ENCODE measurements around the gene PRODH2. TPM values are rescaled to one million over a fixed set of nuclear protein-coding genes. Genes with fewer than 3 reads are reported as not detected.
"Not testable (repeated sequence)": the region's sequence is repeated elsewhere in the genome, so short reads cannot be mapped to it uniquely, and the experiment has no call there.

Gene PRODH2
- total RNA-seq, 1 donor from 2014 or later = not detected

DNA sequence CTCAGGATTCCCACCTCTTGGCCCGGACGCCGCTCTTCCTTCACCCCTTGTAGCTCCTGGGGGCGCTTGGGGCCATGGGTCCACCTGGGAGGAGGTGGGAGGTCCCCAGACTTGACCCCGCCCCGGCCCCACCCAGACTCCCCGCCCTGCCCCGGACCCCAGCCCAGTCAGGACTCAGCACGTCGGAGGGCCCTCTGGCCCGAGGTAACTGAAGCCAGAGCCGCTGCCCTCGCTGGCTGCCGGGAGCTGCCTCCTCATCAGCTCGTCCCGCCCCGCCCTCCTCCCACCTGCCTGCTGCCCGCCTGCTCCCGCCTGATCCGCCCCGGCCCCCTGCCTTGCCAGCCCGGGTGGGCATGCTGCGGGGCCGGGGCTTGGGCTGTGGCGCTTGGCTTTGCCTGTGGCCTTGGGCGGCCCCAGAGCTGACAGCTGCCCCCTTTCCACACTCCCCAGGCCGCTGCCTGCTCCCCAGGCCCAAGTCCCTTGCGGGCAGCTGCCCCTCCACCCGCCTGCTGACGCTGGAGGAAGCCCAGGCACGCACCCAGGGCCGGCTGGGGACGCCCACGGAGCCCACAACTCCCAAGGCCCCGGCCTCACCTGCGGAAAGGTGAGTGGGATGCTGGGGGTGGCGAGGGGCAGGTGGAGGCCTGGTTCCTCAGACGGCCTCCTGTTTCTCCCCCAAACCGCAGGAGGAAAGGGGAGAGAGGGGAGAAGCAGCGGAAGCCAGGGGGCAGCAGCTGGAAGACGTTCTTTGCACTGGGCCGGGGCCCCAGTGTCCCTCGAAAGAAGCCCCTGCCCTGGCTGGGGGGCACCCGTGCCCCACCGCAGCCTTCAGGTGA lies 27.9 kb downstream of the PRODH2 start:
- no peak for ATAC-seq
- intact Hi-C loops (cut with micrococcal nuclease) = no loop called here
- no peak for DNase-seq

- ATAC-seq = no peak
Measured at GRCh38 chr19:35783469-35784434, 28.9 kb downstream of the PRODH2 start.

GRCh38 chr19:35782589-35782988 lies 30.1 kb downstream of the PRODH2 start:
- no peak for DNase-seq
- intact Hi-C loops (cut with micrococcal nuclease) = no loop called here
- ATAC-seq = no peak

More at GRCh38 chr19:35783469-35784434, 28.9 kb downstream of the PRODH2 start:
- no peak for DNase-seq
- intact Hi-C loops (cut with micrococcal nuclease) = no loop called here

- intact Hi-C loops (cut with micrococcal nuclease) = no loop called here
- no peak for ATAC-seq
- DNase-seq = no peak
Measured at GRCh38 chr19:35781650-35782049, 31.0 kb downstream of the PRODH2 start.

GRCh38 chr19:35780717-35781116 lies 31.9 kb downstream of the PRODH2 start:
- no peak for DNase-seq
- no peak for ATAC-seq
- intact Hi-C loops (cut with micrococcal nuclease) = no loop called here

GRCh38 chr19:35780058-35780457 lies 32.6 kb downstream of the PRODH2 start:
- intact Hi-C loops (cut with micrococcal nuclease) = no loop called here
- ATAC-seq = no peak

DNA sequence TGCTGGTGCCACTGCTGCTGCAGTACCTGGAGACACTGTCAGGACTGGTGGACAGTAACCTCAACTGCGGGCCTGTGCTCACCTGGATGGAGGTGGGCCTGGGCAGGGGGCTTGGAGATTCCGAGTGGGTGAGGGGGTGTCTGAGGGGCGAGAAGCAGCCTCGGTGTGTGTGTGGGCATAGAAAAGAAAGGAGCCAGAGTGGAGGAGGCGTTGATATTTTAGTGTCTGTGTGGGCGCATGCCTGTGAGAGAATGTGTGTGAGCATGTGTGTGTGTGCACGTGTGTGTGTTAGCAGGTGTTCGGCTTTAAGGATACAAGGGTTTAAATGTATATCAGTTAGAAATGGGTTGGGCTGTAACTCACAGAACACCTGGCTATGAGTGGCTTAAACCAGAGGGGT lies 33.6 kb downstream of the PRODH2 start:
- no peak for ATAC-seq
- DNase-seq = no peak
- intact Hi-C loops (cut with micrococcal nuclease) = no loop called here

More at GRCh38 chr19:35780058-35780457, 32.6 kb downstream of the PRODH2 start:
- no peak for DNase-seq

GRCh38 chr19:35777961-35778360 lies 34.7 kb downstream of the PRODH2 start:
- ATAC-seq (no peak), DNase-seq (no peak)
- intact Hi-C loops (cut with micrococcal nuclease) = no loop called here

DNA sequence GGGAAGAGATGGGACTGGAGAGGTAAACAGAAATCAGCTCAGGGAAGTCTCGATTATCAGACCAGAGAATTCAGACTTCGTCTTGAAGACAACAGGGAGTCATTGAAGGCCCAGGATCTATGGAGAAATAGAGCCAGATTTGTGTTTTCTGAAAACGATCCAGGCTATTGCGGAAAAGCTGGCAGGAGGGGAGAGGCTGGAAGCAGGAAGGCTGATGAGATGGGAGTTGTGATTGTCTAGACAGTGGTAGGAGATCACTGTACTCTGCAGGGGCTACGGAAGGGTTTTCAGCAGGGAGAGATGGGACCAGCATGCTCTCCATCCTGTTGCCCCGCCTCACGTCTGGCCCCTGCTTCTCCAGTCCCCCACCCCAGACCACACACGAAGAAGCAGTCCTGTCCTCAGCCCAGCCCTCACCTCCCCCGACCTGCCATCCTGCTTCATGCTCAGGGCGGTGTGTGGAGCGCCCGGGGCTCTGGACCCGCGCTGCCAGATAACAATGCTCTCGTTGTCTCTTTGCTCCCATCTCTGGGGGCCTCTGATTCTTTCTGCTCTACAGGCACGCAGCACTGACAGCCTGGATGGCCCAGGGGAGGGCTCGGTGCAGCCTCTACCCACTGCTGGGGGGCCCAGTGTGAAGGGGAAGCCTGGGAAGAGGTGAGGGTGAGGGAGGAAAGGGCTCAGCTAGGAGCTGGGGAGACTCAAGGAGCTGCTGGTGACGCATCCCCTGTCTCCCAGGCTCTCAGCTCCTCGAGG lies 35.4 kb downstream of the PRODH2 start:
- DNase-seq = no peak

DNA sequence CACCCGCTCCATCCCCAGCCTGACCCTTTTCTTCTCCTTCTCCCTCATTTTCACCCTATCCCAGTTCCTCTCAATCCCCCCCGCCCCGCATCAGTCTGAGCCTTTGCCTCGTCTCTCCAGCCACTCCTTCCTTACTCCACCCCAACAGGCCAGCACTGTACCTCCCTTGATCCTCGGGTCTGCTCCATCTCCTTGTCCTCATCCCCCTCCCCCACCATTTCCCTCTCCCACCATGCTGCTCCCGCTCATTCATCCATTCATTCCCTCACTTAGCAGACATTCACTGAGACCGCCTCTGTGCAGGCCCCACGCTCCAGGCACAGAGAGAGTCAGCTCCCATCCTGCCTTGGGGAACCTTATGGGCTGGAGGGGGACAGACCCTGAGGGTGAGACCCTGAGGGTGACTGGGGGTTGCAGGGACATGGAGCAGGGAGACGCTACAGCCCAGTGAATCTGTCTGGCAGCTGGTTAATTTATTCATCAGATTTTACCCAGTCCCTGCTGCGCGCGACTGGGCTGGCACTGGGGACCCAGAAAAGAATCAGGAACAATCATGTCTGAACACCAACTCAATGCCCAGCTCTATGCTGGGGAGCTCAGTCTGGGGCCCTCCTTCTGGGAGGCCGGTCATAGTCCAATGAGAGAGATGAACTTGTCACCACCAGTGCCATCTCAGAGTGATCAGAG lies 36.4 kb downstream of the PRODH2 start:
- no peak for DNase-seq
- intact Hi-C loops (cut with micrococcal nuclease) = no loop called here
- no peak for ATAC-seq

More for the DNA sequence above, 35.4 kb downstream of the PRODH2 start:
- intact Hi-C loops (cut with micrococcal nuclease) = no loop called here
- ATAC-seq = no peak

DNA sequence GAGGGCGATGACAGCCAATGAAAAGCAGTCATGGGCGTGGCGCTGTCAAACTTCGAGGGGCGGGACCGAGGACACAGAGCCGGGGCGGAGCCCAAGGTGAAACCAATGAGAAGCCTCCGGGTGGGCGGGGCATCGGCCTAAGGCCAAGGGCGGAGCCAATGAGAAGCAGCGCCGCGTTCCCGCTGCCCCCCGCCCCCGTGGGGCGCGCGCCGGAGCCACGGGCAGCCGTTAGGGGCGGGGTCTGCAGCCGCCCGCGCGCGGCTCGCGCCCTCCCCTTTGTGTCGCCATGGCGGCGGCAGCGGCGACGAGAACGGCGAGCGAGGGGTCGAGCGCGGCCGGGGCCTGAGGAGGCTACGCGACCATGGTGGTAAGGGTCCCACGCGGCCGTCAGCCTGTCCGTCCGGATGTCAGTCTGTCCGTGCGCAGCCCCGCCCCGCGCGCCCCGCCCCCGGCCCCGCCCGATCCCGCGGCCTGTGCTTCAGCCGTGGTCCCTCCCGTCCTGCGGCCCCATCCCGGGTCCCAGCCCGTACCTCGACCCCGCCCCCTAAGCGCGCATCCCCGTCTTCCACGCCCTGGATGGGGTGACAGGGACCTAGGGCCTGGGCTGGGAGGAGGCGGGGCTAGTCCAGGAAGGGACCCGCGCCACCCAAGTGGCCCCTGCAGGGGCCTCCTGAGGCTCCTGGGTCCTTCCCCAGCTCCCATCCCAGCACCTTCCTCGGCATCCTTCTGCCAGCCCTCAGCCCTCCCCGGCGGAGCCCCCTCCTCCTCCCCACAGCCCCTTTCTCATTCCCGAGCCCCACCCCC lies 37.1 kb downstream of the PRODH2 start, which contains the start of gene ARHGAP33:
Gene ARHGAP33, plus strand, starts transcription at position 267 of the 804 bp plus-strand sequence. Its CDS starts 95 bp downstream, at position 362.
- intact Hi-C loops (cut with micrococcal nuclease) = no loop called here
- ATAC-seq = peak; percentile 99
- peak; percentile 100 for DNase-seq

- ATAC-seq = peak; percentile 11
- intact Hi-C loops (cut with micrococcal nuclease) = no loop called here
- DNase-seq = no peak
Measured at GRCh38 chr19:35775046-35775297, 37.7 kb downstream of the PRODH2 start.

DNA sequence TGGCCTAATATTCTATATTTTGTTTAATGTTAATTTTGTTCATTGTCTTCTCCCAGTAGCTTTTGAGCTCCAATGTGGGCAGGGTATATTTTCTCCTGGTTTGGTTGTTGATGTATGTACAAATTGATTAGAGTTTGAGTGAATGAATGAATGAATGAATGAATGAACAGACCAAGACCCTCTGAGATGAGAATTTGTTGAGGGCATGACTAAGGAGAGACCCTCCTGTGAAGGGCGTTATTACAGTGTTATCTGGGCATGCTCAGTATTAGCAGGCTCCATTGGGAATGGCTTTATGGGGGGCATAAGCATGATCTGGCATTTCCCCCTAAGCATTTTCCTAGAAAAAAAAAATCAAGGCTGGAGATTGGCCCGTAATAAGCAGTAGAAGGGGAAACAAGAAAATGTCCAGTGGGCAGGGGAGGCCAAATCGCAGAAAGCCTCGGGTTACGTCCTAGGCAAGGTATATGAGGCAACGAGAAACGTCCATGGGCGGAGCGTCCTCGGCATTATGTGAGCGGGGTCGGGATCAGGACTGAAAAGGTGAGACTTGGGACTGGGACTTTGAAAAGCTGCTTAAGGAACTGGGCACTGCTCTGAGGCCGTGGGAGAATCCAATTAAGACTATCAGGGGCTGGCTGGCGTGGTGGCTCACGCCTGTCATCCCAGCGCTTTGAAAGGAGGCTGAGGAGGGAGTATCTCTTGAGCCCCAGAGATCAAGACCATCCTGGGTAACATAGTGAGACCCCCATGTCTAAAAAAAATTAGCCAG lies 38.2 kb downstream of the PRODH2 start:
- DNase-seq (no peak), ATAC-seq (no peak)
- intact Hi-C loops (cut with micrococcal nuclease) = no loop called here

DNA sequence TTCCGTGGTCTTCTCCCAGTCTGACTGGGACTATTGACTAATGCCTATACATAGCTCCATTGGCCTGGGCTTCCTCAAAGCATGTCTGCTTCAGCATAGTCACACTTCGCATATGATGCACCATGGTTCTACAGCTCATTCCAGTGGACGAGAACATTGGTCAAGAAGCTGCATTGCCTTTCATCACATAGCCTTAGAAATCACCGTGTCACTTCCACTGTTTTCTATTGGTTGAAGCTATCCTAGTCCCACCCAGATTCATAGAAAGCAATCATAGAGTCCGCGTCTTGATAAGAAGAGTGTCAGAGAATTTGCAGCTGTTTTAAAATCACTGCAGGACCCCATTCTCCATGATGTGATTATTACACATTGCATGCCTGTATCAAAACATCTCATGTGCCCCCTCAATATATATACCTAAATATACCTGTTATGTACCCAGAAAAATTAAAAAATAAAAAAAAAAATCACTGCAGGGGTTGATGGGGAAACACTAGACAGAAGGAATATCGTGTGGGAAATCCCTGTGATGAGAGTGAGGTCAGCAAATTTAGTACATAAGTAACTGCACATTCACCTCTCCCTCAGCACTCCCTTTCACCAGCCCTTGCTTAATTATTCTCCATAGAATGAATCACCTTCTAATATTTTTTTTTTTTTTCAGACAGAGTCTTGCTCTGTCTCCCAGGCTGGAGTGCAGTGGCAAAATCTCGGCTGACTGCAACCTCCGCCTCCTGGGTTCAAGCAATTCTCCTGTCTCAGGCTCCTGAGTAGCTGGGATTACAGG lies 39.4 kb downstream of the PRODH2 start:
- ATAC-seq (no peak), DNase-seq (no peak)
- intact Hi-C loops (cut with micrococcal nuclease) = no loop called here

DNA sequence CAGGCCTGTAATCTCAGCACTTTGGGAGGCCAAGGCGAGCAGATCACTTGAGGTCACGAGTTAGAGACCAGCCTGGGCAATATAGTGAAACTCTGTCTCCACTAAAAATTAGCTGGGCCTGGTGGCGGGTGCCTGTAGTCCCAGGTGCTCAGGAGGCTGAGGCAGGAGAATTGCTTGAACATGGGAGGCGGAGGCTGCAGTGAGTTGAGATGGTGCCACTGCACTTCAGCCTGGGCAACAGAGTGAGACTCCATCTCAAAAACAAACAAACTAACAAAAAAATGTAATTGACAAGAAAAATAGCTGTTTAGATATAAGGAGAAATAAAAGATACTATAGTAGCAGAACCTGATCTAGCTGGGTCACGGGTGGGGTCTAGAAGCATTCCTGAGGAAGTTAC lies 40.3 kb downstream of the PRODH2 start:
- ATAC-seq; intact Hi-C loops (cut with micrococcal nuclease); DNase-seq: not testable (repeated sequence)

- no peak for DNase-seq
- intact Hi-C loops (cut with micrococcal nuclease) = no loop called here
- ATAC-seq = no peak
Measured at GRCh38 chr19:35768082-35768421, 44.6 kb downstream of the PRODH2 start.

Data from left ventricle myocardium superior (tissue), 1 donor.